Duodenal mucosa (tissue), 2 donors: ENCODE results near the gene SPRR2E.
"Not testable (repeated sequence)": the region's sequence is repeated elsewhere in the genome, so short reads cannot be mapped to it uniquely, and the experiment has no call there.

ENCODE experiments used
- H3K27ac ChIP-seq: one replicate; pipeline ENCODE4 v1.7.0; 2013; ENCODE audit warnings: low read depth, low read length
- H3K27me3 ChIP-seq, 2 donors: one replicate each; pipeline ENCODE4 v1.7.0; 2013; ENCODE audit warnings: low read length in 2 of 2, control low read depth in 1 of 2; ENCODE audit not compliant: insufficient read depth in 2 of 2, control insufficient read depth in 1 of 2
- H3K36me3 ChIP-seq, 2 donors: one replicate each; pipeline ENCODE4 v1.7.0; 2013; ENCODE audit warnings: low read length in 2 of 2, control low read depth in 1 of 2; ENCODE audit not compliant: insufficient read depth in 2 of 2, control insufficient read depth in 1 of 2
- H3K4me1 ChIP-seq, 2 donors: one replicate each; pipeline ENCODE4 v1.7.0; 2013; ENCODE audit warnings: low read length in 2 of 2, control low read depth in 1 of 2; ENCODE audit not compliant: insufficient read depth in 2 of 2, control insufficient read depth in 1 of 2
- H3K4me3 ChIP-seq, 2 donors: one replicate each; pipeline ENCODE4 v1.7.0; 2013; ENCODE audit warnings: low read length in 2 of 2, low read depth in 1 of 2
- H3K9ac ChIP-seq, 2 donors: one replicate each; pipeline ENCODE4 v1.7.0; 2013; ENCODE audit warnings: low read length in 2 of 2, low read depth in 1 of 2
- H3K9me3 ChIP-seq, 2 donors: one replicate each; pipeline ENCODE4 v1.7.0; 2013; ENCODE audit warnings: low read length in 2 of 2, control low read depth in 1 of 2; ENCODE audit not compliant: control insufficient read depth in 1 of 2

Gene SPRR2E

DNA sequence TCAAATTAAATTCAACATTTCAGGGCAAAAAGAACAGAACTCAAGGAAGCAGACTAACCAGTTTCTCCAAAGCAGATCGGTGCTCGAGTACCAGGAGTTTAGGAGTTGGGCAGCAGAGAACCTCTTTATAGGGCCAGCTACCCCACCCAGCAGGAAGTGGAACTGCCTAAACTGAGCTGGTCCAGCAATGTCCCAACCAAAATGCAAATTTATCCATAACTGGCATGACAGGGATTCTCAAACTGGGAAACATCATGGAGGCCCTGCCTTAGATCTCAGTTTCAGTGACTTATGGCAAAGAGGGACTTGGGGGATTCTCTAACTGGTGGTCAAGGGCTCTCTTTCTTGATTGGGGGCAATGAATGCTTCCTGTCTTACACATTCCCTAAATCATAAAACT is 22.8 kb downstream of the SPRR2E start, which contains the start of gene SPRR2B:
TSS of gene SPRR2B (minus strand) at position 101 of the 400 bp plus-strand sequence. CDS start 772 bp downstream, outside the sequence.
- no peak within 1 kb of the TSS for H3K4me3 ChIP-seq
- no peak within 1 kb of the TSS for H3K27ac ChIP-seq
- H3K4me1 ChIP-seq, result no peaks in the 10 kb centered on the region
- H3K27me3 ChIP-seq, result no peaks in the 10 kb centered on the region
- no peaks in the 10 kb centered on the region for H3K9me3 ChIP-seq
- H3K36me3 ChIP-seq, result no peaks in the 10 kb centered on the region
- no peak within 1 kb of the TSS for H3K9ac ChIP-seq

DNA sequence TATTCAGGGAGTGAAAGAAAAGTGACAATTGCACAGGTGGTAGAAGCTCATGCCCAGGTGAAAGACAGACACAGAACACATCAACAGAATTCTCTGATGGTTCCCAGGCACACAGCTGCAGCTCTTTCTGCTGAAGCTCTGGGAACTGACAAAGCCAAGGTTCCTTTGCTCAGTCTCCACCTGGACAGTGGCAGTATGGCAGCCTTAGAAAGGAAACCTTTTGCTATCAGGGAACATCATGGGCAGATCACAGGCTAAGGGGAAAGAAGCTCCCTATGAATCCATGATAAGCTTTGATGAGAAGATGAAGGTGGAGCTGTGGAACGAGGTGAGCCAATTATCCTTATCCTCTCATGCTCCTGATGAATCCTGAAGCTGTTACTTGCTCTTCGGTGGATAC is 24.1 kb downstream of the SPRR2E start:
- Histone ChIP-seq H3K4me1 (no peaks in the 10 kb centered on the region), H3K9ac (no peak overlapping the region), H3K36me3 (no peaks in the 10 kb centered on the region), H3K27ac (no peak overlapping the region), H3K9me3 (no peaks in the 10 kb centered on the region), H3K27me3 (peaks cover 0 to under 1% of the 10 kb centered on the region in 2 donors), H3K4me3 (no peak overlapping the region)

DNA sequence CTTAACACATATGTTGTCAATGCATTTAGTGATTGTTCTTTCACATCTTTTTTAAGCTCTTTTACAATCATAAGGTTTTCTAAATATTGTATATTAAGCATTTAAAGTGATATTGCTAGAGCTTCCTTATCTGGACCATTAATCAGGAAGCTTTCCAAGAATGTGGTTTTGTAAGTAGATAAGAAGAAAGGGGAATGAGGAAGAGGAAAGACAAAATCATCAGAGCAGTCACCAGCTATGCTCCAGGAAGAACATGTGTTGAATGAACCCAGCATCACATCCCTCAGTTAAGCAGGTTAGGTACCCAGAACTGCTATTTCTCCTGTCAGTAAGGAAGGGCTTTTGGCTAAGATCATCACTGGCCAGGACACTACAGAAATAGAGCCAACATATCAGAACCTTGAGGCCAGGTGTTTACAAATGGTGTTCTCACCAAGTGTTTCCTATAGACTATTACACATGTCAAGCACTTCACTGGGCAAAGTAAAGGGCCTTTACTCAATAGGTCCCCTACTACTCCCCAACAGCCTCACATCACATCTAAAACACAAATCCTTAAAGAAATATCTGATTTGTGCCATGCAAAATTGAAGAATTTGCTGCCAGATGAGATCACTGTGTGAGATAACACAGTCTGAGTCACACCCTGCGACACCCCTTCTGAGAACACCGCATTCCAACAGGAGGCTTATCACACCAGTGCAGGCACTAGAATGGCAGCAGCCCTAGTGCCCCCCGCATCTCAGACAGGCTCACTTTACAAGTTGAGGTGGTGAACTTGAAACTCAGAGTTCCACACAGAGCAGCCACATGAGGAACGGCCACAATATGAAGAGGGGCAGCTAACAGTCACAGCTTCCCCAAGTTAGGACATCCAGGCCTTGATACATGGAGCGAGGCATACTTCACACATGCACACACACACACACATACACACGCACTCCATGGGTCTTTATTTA is 35.2 kb downstream of the SPRR2E start:
- Histone ChIP-seq H3K27ac (no peak overlapping the region), H3K36me3 (no peaks in the 10 kb centered on the region), H3K4me1 (no peaks in the 10 kb centered on the region), H3K9ac (no peak overlapping the region), H3K9me3 (no peaks in the 10 kb centered on the region), H3K27me3 (no peaks in the 10 kb centered on the region), H3K4me3 (no peak overlapping the region)

DNA sequence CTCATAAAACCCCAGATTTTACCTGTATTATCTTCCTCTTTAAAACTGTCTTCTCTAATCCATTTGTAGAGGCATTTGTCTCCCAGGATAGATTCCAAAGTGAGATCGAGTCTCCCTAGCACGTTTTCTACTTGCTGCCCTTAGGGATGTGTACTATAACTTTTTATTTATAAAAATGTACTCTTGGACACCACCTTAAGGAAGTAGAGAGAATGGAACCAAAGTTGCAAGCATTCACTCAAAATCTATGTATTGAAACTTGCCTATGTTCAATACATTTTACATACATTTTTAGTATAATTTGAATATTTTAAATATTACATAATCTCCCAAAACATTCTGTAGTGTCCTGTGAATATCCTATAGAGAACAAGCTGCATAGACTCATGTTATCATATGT is 36.2 kb downstream of the SPRR2E start:
- no peaks in the 10 kb centered on the region for H3K9me3 ChIP-seq
- no peak overlapping the region for H3K9ac ChIP-seq
- no peaks in the 10 kb centered on the region for H3K36me3 ChIP-seq
- no peak overlapping the region for H3K4me3 ChIP-seq
- no peaks in the 10 kb centered on the region for H3K27me3 ChIP-seq
- H3K27ac ChIP-seq, result no peak overlapping the region
- H3K4me1 ChIP-seq, result no peaks in the 10 kb centered on the region

DNA sequence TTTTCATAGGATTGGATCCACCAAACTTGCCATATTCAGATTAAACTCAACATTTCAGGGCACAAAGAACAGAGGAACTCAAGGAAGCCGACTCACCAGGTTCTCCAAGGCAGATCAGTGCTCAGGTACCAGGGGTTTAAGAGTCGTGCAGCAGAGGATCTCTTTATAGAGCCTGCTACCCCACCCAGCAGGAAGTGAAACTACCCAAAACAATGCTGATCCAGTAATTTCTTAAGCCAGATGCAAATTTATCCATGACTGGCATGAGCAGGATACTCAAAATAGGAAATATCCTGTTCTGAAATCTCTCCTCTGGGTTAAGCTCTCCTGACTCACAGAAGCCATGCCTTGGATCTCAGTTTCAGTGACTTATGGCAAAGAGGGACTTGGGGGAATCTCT is 37.0 kb downstream of the SPRR2E start, which contains the start of gene SPRR2A:
TSS of gene SPRR2A (minus strand) at position 138 of the 400 bp plus-strand sequence. CDS start 777 bp downstream, outside the sequence.
- Histone ChIP-seq H3K4me3 (no peak within 1 kb of the TSS), H3K27ac (no peak within 1 kb of the TSS), H3K4me1 (no peaks in the 10 kb centered on the region), H3K9me3 (no peaks in the 10 kb centered on the region), H3K9ac (no peak within 1 kb of the TSS), H3K36me3 (no peaks in the 10 kb centered on the region), H3K27me3 (no peaks in the 10 kb centered on the region)

DNA sequence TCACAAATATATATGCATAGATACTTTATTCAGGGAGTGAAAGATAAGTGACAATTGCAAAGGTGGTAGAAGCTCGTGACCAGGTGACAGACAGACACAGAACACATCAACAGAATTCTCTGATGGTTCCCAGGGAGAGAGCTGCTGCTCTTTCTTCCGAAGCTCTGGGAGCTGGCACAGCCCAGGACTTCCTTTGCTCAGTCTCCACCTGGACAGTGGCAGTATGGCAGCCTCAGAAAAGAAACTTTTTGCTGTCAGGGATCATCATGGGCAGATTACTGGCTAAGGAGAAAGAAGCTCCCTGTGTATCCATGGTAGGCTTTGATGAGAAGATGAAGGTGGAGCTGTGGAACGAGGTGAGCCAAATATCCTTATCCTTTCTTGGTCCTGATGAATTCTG is 38.2 kb downstream of the SPRR2E start:
- H3K36me3 ChIP-seq, H3K27ac ChIP-seq, H3K9ac ChIP-seq, H3K4me1 ChIP-seq, H3K9me3 ChIP-seq, H3K4me3 ChIP-seq, H3K27me3 ChIP-seq: not testable (repeated sequence)

DNA sequence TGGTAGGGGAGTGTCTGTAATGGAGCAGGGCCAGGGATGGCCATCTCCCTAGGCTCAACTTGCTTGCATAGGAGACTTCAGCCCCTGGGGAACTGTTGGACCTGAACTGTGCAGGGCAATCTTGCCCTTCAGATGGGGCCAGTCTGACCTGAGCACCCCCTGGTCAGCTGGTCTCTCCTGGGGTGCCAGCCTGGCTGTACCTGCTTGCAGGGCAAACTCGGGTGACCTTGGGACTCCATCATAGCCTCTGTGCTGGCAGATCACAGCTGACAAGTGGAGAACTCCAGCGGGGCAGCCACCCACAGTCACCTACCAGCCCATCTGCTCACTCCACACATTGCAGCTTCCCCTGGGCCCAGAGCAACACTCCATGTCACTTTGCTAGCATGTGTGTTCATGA is 45.1 kb downstream of the SPRR2E start:
- Histone ChIP-seq H3K36me3 (no peaks in the 10 kb centered on the region), H3K27ac (no peak overlapping the region), H3K9ac (no peak overlapping the region), H3K27me3 (no peaks in the 10 kb centered on the region), H3K4me3 (no peak overlapping the region), H3K4me1 (no peaks in the 10 kb centered on the region), H3K9me3 (no peaks in the 10 kb centered on the region)
